Hepatocyte (in vitro differentiated cells): ENCODE data around the gene TMEM170B. TPM values are rescaled to one million over a fixed set of nuclear protein-coding genes. Genes with fewer than 3 reads are reported as not detected.

Experiments
- DNase-seq: peaks from one replicate; pipeline ENCODE4 v3.0.0-alpha.2; 2016; ENCODE audit warnings: low spot score
- H2AFZ ChIP-seq: fragments of 200-600 bp; sonication (generic); 2 replicates; pipeline ENCODE4 v1.6.0; 2016; ENCODE audit warnings: antibody characterized with exemption, mild to moderate bottlenecking
- H3K27ac ChIP-seq: fragments of 200-600 bp; sonication (generic); 2 replicates; pipeline ENCODE4 v1.5.1; 2016; ENCODE audit warnings: mild to moderate bottlenecking
- H3K27me3 ChIP-seq: fragments of 200-600 bp; sonication (generic); 2 replicates; pipeline ENCODE4 v1.6.1; 2016
- H3K36me3 ChIP-seq: fragments of 200-600 bp; sonication (generic); replicated peaks from 2 replicates; pipeline ENCODE4 v1.5.1; 2016; ENCODE audit warnings: low read depth; ENCODE audit not compliant: insufficient read depth
- H3K4me1 ChIP-seq: fragments of 200-600 bp; sonication (generic); 2 replicates; pipeline ENCODE4 v1.5.1; 2016; ENCODE audit warnings: mild to moderate bottlenecking, moderate library complexity; ENCODE audit not compliant: insufficient read depth
- H3K4me2 ChIP-seq: fragments of 200-600 bp; sonication (generic); 2 replicates; pipeline ENCODE4 v1.6.0; 2016
- H3K4me3 ChIP-seq: fragments of 200-600 bp; sonication (generic); 2 replicates; pipeline ENCODE4 v1.5.1; 2016; ENCODE audit warnings: mild to moderate bottlenecking
- H3K79me2 ChIP-seq: fragments of 200-600 bp; sonication (generic); 2 replicates; pipeline ENCODE4 v1.6.0; 2017; ENCODE audit warnings: mild to moderate bottlenecking
- H3K9me2 ChIP-seq: fragments of 200-600 bp; sonication (generic); replicated peaks from 2 replicates; pipeline ENCODE4 v1.6.0; 2017; ENCODE audit warnings: mild to moderate bottlenecking; ENCODE audit not compliant: insufficient read depth
- H3K9me3 ChIP-seq: fragments of 200-600 bp; sonication (generic); 2 replicates; pipeline ENCODE4 v1.5.1; 2016; ENCODE audit warnings: low read depth, mild to moderate bottlenecking
- H4K20me1 ChIP-seq: fragments of 200-600 bp; sonication (generic); 2 replicates; pipeline ENCODE4 v1.6.0; 2016; ENCODE audit warnings: mild to moderate bottlenecking; ENCODE audit not compliant: insufficient read depth, poor library complexity, severe bottlenecking
- EZH2 ChIP-seq: fragments of 200-600 bp; sonication (generic); IDR thresholded peaks from 2 replicates; pipeline ENCODE4 v1.6.1; 2016; ENCODE audit warnings: antibody characterized with exemption, mild to moderate bottlenecking, borderline replicate concordance
- EZH2phosphoT487 ChIP-seq: fragments of 200-600 bp; sonication (generic); IDR thresholded peaks from one replicate; pipeline ENCODE4 v1.6.1; 2018; ENCODE audit warnings: antibody characterized with exemption, mild to moderate bottlenecking, low read depth, moderate library complexity; ENCODE audit not compliant: unreplicated experiment, severe bottlenecking
- WGBS: methylation state at CpG from one replicate; pipeline ENCODE4 v1.1.6; 2016; ENCODE audit warnings: low lambda C conversion rate; ENCODE audit errors: missing lambda C conversion rate; 5-methylcytosine and 5-hydroxymethylcytosine counted together
- polyA plus RNA-seq: library from polyadenylated mRNA; unstranded; fragments of >200 nt; fragmentation: Nextera tagmentation; extraction: Ambion mirVana; gene quantifications from 2 replicates; pipeline ENCODE4 v1.2.1, GENCODE V29; 2016
- total RNA-seq: library from RNA; depleted of rRNA; stranded (reverse); fragments of >200 nt; gene quantifications from 2 replicates; pipeline ENCODE4 v1.2.3, GENCODE V29; 2014
- TF ChIP-seq, protein P1 (sequence below): fragments of 200-600 bp; sonication (generic); IDR thresholded peaks from 2 replicates; pipeline ENCODE4 v1.5.1; 2016; ENCODE audit warnings: antibody characterized with exemption, mild to moderate bottlenecking; ENCODE audit not compliant: poor library complexity

The TMEM170B gene
- total and polyA plus RNA-seq, 2 experiments from 2014 or later: 0.82 to 6.5 TPM

DNA sequence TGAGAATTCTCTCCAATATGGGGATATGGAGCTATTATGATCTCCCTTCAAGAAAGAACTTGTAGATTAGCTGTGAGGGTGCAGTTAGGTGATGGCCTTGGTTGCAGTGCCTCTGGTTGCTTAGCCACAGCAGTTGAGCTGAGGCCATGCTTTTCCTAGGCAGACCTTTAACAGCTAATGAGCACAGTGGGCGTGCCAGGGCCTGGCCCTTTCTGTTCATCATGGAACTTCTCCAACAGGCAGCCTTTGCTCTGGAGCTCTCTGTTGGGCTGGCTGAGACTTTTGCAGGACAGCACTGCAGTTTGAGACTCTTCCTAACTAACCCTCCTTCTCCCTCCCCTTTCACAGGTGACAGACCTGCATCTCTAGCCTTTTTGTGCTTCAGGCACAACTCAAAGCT is 39.7 kb upstream of the TMEM170B start:
- H3K27ac ChIP-seq: no peak overlapping the region
- no peaks in the 10 kb centered on the region for H3K79me2 ChIP-seq
- peaks cover 12% of the 10 kb centered on the region for H3K4me1 ChIP-seq
- H3K36me3 ChIP-seq: no peaks in the 10 kb centered on the region
- H3K4me3 ChIP-seq: no peak overlapping the region
- no peak overlapping the region for H2AFZ ChIP-seq
- H3K27me3 ChIP-seq: no peaks in the 10 kb centered on the region
- no peaks in the 10 kb centered on the region for H4K20me1 ChIP-seq
- 100% methylated on average over 1 of the region's 1 CpG for WGBS
- H3K9me3 ChIP-seq: no peaks in the 10 kb centered on the region
- TF ChIP-seq, protein P1, sequence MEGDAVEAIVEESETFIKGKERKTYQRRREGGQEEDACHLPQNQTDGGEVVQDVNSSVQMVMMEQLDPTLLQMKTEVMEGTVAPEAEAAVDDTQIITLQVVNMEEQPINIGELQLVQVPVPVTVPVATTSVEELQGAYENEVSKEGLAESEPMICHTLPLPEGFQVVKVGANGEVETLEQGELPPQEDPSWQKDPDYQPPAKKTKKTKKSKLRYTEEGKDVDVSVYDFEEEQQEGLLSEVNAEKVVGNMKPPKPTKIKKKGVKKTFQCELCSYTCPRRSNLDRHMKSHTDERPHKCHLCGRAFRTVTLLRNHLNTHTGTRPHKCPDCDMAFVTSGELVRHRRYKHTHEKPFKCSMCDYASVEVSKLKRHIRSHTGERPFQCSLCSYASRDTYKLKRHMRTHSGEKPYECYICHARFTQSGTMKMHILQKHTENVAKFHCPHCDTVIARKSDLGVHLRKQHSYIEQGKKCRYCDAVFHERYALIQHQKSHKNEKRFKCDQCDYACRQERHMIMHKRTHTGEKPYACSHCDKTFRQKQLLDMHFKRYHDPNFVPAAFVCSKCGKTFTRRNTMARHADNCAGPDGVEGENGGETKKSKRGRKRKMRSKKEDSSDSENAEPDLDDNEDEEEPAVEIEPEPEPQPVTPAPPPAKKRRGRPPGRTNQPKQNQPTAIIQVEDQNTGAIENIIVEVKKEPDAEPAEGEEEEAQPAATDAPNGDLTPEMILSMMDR: no peak
- TF ChIP-seq EZH2phosphoT487 (no peak), EZH2 (no peak)
- no peaks in the 10 kb centered on the region for H3K9me2 ChIP-seq
- no peak for DNase-seq
- H3K4me2 ChIP-seq: no peak overlapping the region

DNA sequence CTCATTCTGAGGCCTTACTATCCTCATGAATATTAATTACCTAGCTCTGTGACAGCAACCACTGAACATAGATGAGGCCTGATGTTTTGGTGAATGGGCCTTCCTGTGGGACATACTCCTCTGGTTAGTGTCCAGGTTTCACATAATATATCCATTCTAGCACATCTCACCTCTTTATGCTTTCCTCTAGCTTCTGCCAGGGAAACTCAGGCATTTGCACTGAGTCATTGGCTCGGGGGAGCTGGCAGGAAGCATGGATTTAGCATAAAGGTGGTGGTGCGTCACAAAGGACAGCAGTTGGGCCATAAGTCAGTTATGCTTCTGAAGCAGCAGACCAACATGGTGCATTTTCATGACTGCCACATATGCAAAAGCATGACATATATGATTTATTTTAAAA is 37.5 kb upstream of the TMEM170B start:
- no peak overlapping the region for H3K27ac ChIP-seq

DNA sequence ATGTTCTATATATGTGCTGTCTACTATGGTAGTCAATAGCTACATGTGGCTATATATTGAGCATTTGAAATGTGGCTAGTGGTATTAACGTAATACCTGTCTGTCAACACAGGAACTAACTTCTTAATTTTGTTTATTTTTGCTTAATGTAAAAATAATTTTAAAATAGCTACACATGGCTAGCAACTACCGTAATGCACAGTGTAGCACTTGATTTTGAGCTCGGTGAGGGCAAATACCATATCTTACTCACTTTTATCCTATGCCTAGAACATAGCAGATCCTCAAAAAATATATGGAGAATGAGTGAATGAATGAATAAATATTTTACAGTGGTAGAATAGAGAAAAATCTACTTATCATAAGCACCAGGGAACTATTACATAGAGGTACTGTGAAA is 28.1 kb upstream of the TMEM170B start:
- H3K4me3 ChIP-seq: no peak overlapping the region
- no peaks in the 10 kb centered on the region for H3K27me3 ChIP-seq
- no peaks in the 10 kb centered on the region for H3K36me3 ChIP-seq
- no peak overlapping the region for H2AFZ ChIP-seq
- no peaks in the 10 kb centered on the region for H3K4me1 ChIP-seq
- H4K20me1 ChIP-seq: no peaks in the 10 kb centered on the region
- H3K9me3 ChIP-seq: no peaks in the 10 kb centered on the region
- no peaks in the 10 kb centered on the region for H3K79me2 ChIP-seq
- DNase-seq: no peak
- WGBS: 94% methylated on average over 3 of the region's 3 CpGs
- TF ChIP-seq EZH2phosphoT487: no peak
- no peak for TF ChIP-seq EZH2
- TF ChIP-seq, protein P1: no peak
- no peaks in the 10 kb centered on the region for H3K9me2 ChIP-seq
- H3K27ac ChIP-seq: no peak overlapping the region
- no peak overlapping the region for H3K4me2 ChIP-seq

More for the DNA sequence above, 37.5 kb upstream of the TMEM170B start:
- Histone ChIP-seq H3K9me2 (no peaks in the 10 kb centered on the region), H2AFZ (no peak overlapping the region), H3K27me3 (no peaks in the 10 kb centered on the region), H3K9me3 (no peaks in the 10 kb centered on the region), H3K36me3 (no peaks in the 10 kb centered on the region), H3K79me2 (no peaks in the 10 kb centered on the region), H3K4me1 (peaks cover 11% of the 10 kb centered on the region), H4K20me1 (no peaks in the 10 kb centered on the region), H3K4me2 (no peak overlapping the region), H3K4me3 (no peak overlapping the region)
- no peak for DNase-seq
- TF ChIP-seq EZH2 (no peak), EZH2phosphoT487 (no peak)
- TF ChIP-seq, protein P1: no peak
- 75% methylated on average over 2 of the region's 2 CpGs for WGBS

DNA sequence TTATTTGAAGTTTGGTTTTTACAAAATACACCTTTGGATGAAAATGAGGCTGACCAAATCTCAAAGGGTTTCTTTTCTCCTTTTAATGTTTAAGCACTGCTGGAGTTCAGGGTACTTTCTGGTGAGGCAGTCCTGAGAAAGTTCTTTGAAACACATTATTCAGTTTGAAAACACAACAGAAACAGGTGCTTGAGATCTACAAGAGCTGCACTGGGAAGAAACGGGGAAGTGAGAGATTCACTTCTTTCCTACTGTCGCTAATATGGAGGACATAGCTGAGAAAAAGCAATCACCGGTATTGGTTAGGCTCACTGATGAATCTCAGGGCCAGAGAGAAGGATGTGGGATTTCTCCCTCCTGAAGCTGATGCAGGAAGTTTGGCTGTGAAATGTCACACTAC is 22.9 kb upstream of the TMEM170B start:
- Histone ChIP-seq H2AFZ (no peak overlapping the region), H3K4me2 (no peak overlapping the region), H3K4me3 (no peak overlapping the region), H3K27me3 (no peaks in the 10 kb centered on the region), H3K9me2 (no peaks in the 10 kb centered on the region), H4K20me1 (no peaks in the 10 kb centered on the region), H3K27ac (no peak overlapping the region), H3K79me2 (no peaks in the 10 kb centered on the region), H3K36me3 (no peaks in the 10 kb centered on the region), H3K9me3 (peaks cover 5% of the 10 kb centered on the region), H3K4me1 (no peaks in the 10 kb centered on the region)
- TF ChIP-seq EZH2: no peak
- no peak for TF ChIP-seq EZH2phosphoT487
- TF ChIP-seq, protein P1: no peak
- DNase-seq: no peak
- WGBS: 63% methylated on average over 3 of the region's 3 CpGs
